HFF-Myc (cell line): Measurements from ENCODE around the gene PGBD5.

Source experiments
- DNase-seq: peaks from one replicate; pipeline ENCODE4 v3.0.0-alpha.2; 2011; ENCODE audit warnings: low read depth; ENCODE audit errors: extremely low read depth
- H3K4me3 ChIP-seq: replicated peaks from 2 replicates; pipeline ENCODE4 v1.5.1; 2011; ENCODE audit warnings: low read depth, mild to moderate bottlenecking, control low read depth, low read length
- CTCF ChIP-seq: IDR thresholded peaks from 2 replicates; pipeline ENCODE4 v1.5.1; 2012; ENCODE audit warnings: mild to moderate bottlenecking, low read depth, low read length, control low read depth; ENCODE audit errors: missing control alignments

PGBD5 gene

GRCh38 chr1:230375147-230375546, 51.0 kb downstream of the PGBD5 start:
- TF ChIP-seq CTCF = no peak
- H3K4me3 ChIP-seq = no peak overlapping the region
- DNase-seq = no peak

- DNase-seq = no peak
- no peak for TF ChIP-seq CTCF
- H3K4me3 ChIP-seq = no peak overlapping the region
Observed at GRCh38 chr1:230371923-230372703, 54.0 kb downstream of the PGBD5 start.

GRCh38 chr1:230370109-230370508, 56.0 kb downstream of the PGBD5 start:
- TF ChIP-seq CTCF = no peak
- DNase-seq = no peak

GRCh38 chr1:230368871-230369270, 57.3 kb downstream of the PGBD5 start:
- no peak for DNase-seq
- no peak overlapping the region for H3K4me3 ChIP-seq
- no peak for TF ChIP-seq CTCF

More at GRCh38 chr1:230370109-230370508, 56.0 kb downstream of the PGBD5 start:
- H3K4me3 ChIP-seq = no peak overlapping the region

- no peak for DNase-seq
- H3K4me3 ChIP-seq = no peak overlapping the region
- no peak for TF ChIP-seq CTCF
Observed at GRCh38 chr1:230368363-230368762, 57.8 kb downstream of the PGBD5 start.

- no peak for TF ChIP-seq CTCF
- no peak for DNase-seq
- no peak overlapping the region for H3K4me3 ChIP-seq
Observed at GRCh38 chr1:230366504-230366915, 59.6 kb downstream of the PGBD5 start.
